A549 (cell line): ENCODE results near the gene MEAK7. TPM values are rescaled to one million over a fixed set of nuclear protein-coding genes. Genes with fewer than 3 reads are reported as not detected.

Experiments
- ATAC-seq, 2 experiments: fragments of 200-7000 bp in 1 of 2; fragments of >200 bp in 1 of 2; cut with Nextera tagmentation in 1 of 2; cut with Tn5 transposase in 1 of 2; 3 replicates each; pipeline versions ENCODE4 v1.8.0 to v1.9.1; 2018 to 2020; ENCODE audit warnings: mild to moderate bottlenecking in 1 of 2, moderate library complexity in 1 of 2
- CTCF ChIA-PET: fragments of 300-600 bp; sonication (Branson Sonifier 250); formaldehyde crosslinking; extraction: SDS; loops from one replicate; lab custom pipeline; 2021; ENCODE audit warnings: antibody characterized with exemption, inconsistent platforms; lab: Yijun Ruan, JAX
- POLR2A ChIA-PET: fragments of 350-600 bp; formaldehyde crosslinking; extraction: SDS; loops from one replicate; lab custom pipeline; 2021; ENCODE audit warnings: antibody characterized with exemption, inconsistent platforms; lab: Yijun Ruan, JAX
- DNase-seq, 2 experiments: peaks; one replicate each; pipeline versions ENCODE4 v3.0.0 to v3.0.0-alpha.2; 2011 to 2016; ENCODE audit warnings: low read depth in 1 of 2, low spot score in 1 of 2
- FAIRE-seq: peaks from 2 replicates; lab custom pipeline; 2011; peaks lifted over from hg19 to GRCh38; lab: Jason Lieb, UNC
- H3K27ac ChIP-seq, 2 experiments: fragments of >200 bp; sonication (Bioruptor Twin); formaldehyde crosslinking; 3 replicates each; pipeline ENCODE4 v1.5.1; 2016 to 2017
- H3K4me1 ChIP-seq: fragments of >200 bp; sonication (Bioruptor Twin); formaldehyde crosslinking; 3 replicates; pipeline ENCODE4 v1.6.1; 2016
- H3K4me2 ChIP-seq: fragments of >200 bp; sonication (Bioruptor Twin); formaldehyde crosslinking; 3 replicates; pipeline ENCODE4 v1.6.1; 2016
- H3K4me3 ChIP-seq: fragments of >200 bp; sonication (Bioruptor Twin); formaldehyde crosslinking; 3 replicates; pipeline ENCODE4 v1.5.1; 2016
- H3K9me3 ChIP-seq: fragments of >200 bp; sonication (Bioruptor Twin); formaldehyde crosslinking; 3 replicates; pipeline ENCODE4 v1.6.1; 2016
- CHD4 ChIP-seq: fragments of 200-600 bp; sonication (generic); IDR thresholded peaks from 2 replicates; pipeline ENCODE4 v1.6.1; 2016; ENCODE audit warnings: antibody characterized with exemption, mild to moderate bottlenecking, borderline replicate concordance
- E2F6 ChIP-seq: IDR thresholded peaks from 2 replicates; pipeline ENCODE4 v1.6.1; 2012; ENCODE audit warnings: low read depth, borderline replicate concordance
- EHF ChIP-seq: fragments of 250-450 bp; sonication (Bioruptor Pico); IDR thresholded peaks from 2 replicates; pipeline ENCODE4 v1.5.0; 2020; ENCODE audit warnings: mild to moderate bottlenecking
- ELK1 ChIP-seq: fragments of 150-350 bp; IDR thresholded peaks from 2 replicates; pipeline ENCODE4 v1.6.1; 2014; ENCODE audit warnings: low read depth, mild to moderate bottlenecking, low read length
- FOXS1 ChIP-seq: fragments of 250-450 bp; sonication (Bioruptor Pico); IDR thresholded peaks from 2 replicates; pipeline ENCODE4 v1.5.0; 2020; ENCODE audit warnings: mild to moderate bottlenecking, moderate library complexity
- HDAC2 ChIP-seq: fragments of 200-600 bp; sonication (generic); IDR thresholded peaks from 2 replicates; pipeline ENCODE4 v1.6.1; 2016
- HEYL ChIP-seq: fragments of 250-450 bp; sonication (Bioruptor Pico); IDR thresholded peaks from 2 replicates; pipeline ENCODE4 v1.8.0; 2021; ENCODE audit warnings: mild to moderate bottlenecking, moderate library complexity
- HOXB5 ChIP-seq: fragments of 250-450 bp; sonication (Bioruptor Pico); IDR thresholded peaks from 2 replicates; pipeline ENCODE4 v1.5.0; 2020; ENCODE audit warnings: mild to moderate bottlenecking, moderate library complexity
- JUN ChIP-seq, 2 experiments: fragments of >200 bp; sonication (Bioruptor Twin); formaldehyde crosslinking; IDR thresholded peaks; 2 replicates in 1 of 2; 3 replicates in 1 of 2; pipeline ENCODE4 v1.6.1; 2016 to 2017
- KDM5A ChIP-seq: fragments of 200-600 bp; sonication (generic); IDR thresholded peaks from 2 replicates; pipeline ENCODE4 v1.6.1; 2016; ENCODE audit warnings: antibody characterized with exemption, mild to moderate bottlenecking
- MAX ChIP-seq: IDR thresholded peaks from 2 replicates; pipeline ENCODE4 v1.6.1; 2012
- MAZ ChIP-seq: fragments of 150-350 bp; IDR thresholded peaks from 2 replicates; pipeline ENCODE4 v1.6.1; 2014; ENCODE audit warnings: antibody characterized with exemption, low read depth, low read length, borderline replicate concordance
- MYC ChIP-seq: IDR thresholded peaks from 2 replicates; pipeline ENCODE4 v1.6.1; 2012; ENCODE audit warnings: mild to moderate bottlenecking, inconsistent platforms, low read length, improper control_type of control experiment, borderline replicate concordance
- NFE2L2 ChIP-seq: fragments of 150-350 bp; conservative IDR thresholded peaks from 2 replicates; pipeline ENCODE4 v1.6.1; 2014; ENCODE audit warnings: low read length
- NPAS2 ChIP-seq: fragments of 250-450 bp; sonication (Bioruptor Pico); IDR thresholded peaks from 2 replicates; pipeline ENCODE4 v1.8.0; 2022; ENCODE audit warnings: mild to moderate bottlenecking, moderate library complexity, borderline replicate concordance
- POLR2AphosphoS2 ChIP-seq: conservative IDR thresholded peaks from 2 replicates; pipeline ENCODE4 v1.6.1; 2012; ENCODE audit warnings: low read length, improper control_type of control experiment, inconsistent platforms
- REST ChIP-seq: fragments of 200-600 bp; sonication (generic); IDR thresholded peaks from 2 replicates; pipeline ENCODE4 v1.6.1; 2016; ENCODE audit warnings: antibody characterized with exemption, mild to moderate bottlenecking, moderate library complexity
- RFX5 ChIP-seq: fragments of 450-650 bp; IDR thresholded peaks from 2 replicates; pipeline ENCODE4 v1.7.1; 2014; ENCODE audit warnings: antibody characterized with exemption, mild to moderate bottlenecking, moderate library complexity
- RNF2 ChIP-seq: fragments of 200-600 bp; sonication (generic); IDR thresholded peaks from 2 replicates; pipeline ENCODE4 v1.6.1; 2016; ENCODE audit warnings: low read depth, mild to moderate bottlenecking, antibody characterized with exemption, moderate library complexity, borderline replicate concordance
- SMC3 ChIP-seq: fragments of >200 bp; sonication (Bioruptor Twin); formaldehyde crosslinking; IDR thresholded peaks from 3 replicates; pipeline ENCODE4 v1.6.1; 2018; ENCODE audit warnings: inconsistent platforms
- ZC3H11A ChIP-seq: fragments of 450-650 bp; IDR thresholded peaks from 2 replicates; pipeline ENCODE4 v1.6.1; 2014; ENCODE audit warnings: antibody characterized with exemption, mild to moderate bottlenecking
- ZFP36 ChIP-seq: fragments of 450-650 bp; IDR thresholded peaks from 2 replicates; pipeline ENCODE4 v1.6.1; 2014; ENCODE audit warnings: borderline replicate concordance; ENCODE audit not compliant: partially characterized antibody
- ZNF302 ChIP-seq: fragments of 250-450 bp; sonication (Bioruptor Pico); IDR thresholded peaks from 2 replicates; pipeline ENCODE4 v1.9.0; 2021; ENCODE audit warnings: inconsistent platforms, mild to moderate bottlenecking, moderate library complexity
- ZSCAN20 ChIP-seq: fragments of 250-450 bp; sonication (Bioruptor Pico); IDR thresholded peaks from 2 replicates; pipeline ENCODE4 v1.8.0; 2022; ENCODE audit warnings: mild to moderate bottlenecking, moderate library complexity
- WGBS: methylation state at CpG from one replicate; pipeline ENCODE4 v1.1.6; 2017; ENCODE audit errors: missing lambda C conversion rate; 5-methylcytosine and 5-hydroxymethylcytosine counted together
- polyA plus RNA-seq, 4 experiments: library from polyadenylated mRNA; depleted of rRNA in 3 of 4; stranded (reverse); fragments of >200 nt; fragmentation: RNase III in 1 of 4; extraction: RNeasy Plus Mini Kit Qiagen cat#74134 plus additional on column Dnase treatment in 1 of 4; gene quantifications; 2 replicates in 3 of 4; 3 replicates in 1 of 4; pipeline ENCODE4 v1.2.3, GENCODE V29; 2011 to 2017
- TF ChIP-seq, protein P1 (sequence below): fragments of >200 bp; sonication (Bioruptor Twin); formaldehyde crosslinking; IDR thresholded peaks from 2 replicates; pipeline ENCODE4 v1.6.1; 2016

Gene MEAK7
- polyA plus RNA-seq, 2 of the 4 experiments (the other 2 are of a cell fraction), result 26.2 to 30.5 TPM

DNA sequence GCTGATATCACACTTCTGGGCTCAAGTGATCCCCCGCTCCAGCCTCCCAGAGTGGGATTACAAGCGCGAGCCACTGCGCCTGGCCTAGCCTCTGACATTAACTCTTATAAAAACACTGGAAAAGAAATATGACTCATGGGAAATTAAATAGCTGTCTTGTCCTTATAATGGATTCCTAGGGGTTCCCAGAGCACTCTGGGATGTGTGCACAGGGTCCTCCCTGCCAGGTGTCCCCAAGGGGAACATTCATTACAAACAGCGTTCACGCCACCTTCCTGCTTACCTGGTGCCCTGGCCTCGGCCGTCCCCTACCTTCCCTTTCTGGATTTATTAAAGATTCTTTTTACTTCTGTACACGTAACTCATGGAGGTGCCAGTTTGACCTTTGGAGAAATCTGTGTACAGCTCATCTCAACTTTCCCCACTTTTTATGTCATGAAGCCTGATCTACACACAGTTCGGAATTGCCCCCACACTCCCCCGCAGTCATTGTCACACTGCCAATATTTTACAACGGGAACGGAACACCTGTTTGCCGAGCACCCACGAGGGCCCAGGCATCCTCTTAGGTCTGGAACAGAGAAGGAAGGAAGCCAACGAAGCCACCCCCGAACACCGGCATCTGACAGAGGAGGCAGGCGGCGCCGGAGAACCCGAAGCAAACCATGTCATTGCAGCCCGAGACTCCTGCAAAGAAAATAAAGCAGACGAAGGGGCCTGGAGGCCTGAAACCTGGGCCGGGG, 39.7 kb upstream of the MEAK7 start:
- no peak for DNase-seq
- Histone ChIP-seq H3K4me2 (no peak overlapping the region), H3K27ac (0 out of 6 replicates have a peak overlapping the region, but pooled peaks of 1 of the 2 experiments have one; percentile 25), H3K4me3 (no peak overlapping the region), H3K9me3 (no peaks in the 10 kb centered on the region), H3K4me1 (peaks cover 8% of the 10 kb centered on the region; the same call in 1 of the 3 replicates)
- ATAC-seq, result no peak
- ChIA-PET POLR2A (no interaction called here), CTCF (interaction anchor here (0.8 to 1.1 kb wide), 2 partner anchors 12 to 182 kb away, joined by 3 to 4 read pairs; no protein-coding TSS in a partner anchor)
- FAIRE-seq, result no peak
- TF ChIP-seq, protein P1, sequence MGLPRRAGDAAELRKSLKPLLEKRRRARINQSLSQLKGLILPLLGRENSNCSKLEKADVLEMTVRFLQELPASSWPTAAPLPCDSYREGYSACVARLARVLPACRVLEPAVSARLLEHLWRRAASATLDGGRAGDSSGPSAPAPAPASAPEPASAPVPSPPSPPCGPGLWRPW, result no peak
- TF ChIP-seq REST, result no peak
- TF ChIP-seq POLR2AphosphoS2, result no peak
- no peak for TF ChIP-seq MAZ
- no peak for TF ChIP-seq ZFP36
- no peak for TF ChIP-seq ZNF302
- TF ChIP-seq ZC3H11A, result no peak
- TF ChIP-seq MAX, result no peak
- no peak for TF ChIP-seq E2F6
- no peak for TF ChIP-seq HOXB5 (CRISPR knock-in tag)
- no peak for TF ChIP-seq ZSCAN20 (CRISPR knock-in tag)
- TF ChIP-seq NPAS2, result no peak
- TF ChIP-seq HEYL (CRISPR knock-in tag), result no peak
- 79% methylated on average over 25 of the region's 25 CpGs for WGBS

GRCh38 chr16:84543253-84543652, 38.8 kb upstream of the MEAK7 start:
- no peak for TF ChIP-seq ZSCAN20 (CRISPR knock-in tag)
- TF ChIP-seq RNF2, result no peak
- no peak for TF ChIP-seq ELK1
- no peak for TF ChIP-seq CHD4
- no peak for TF ChIP-seq NFE2L2
- TF ChIP-seq MYC, result no peak
- no peak for TF ChIP-seq HDAC2
- TF ChIP-seq FOXS1 (CRISPR knock-in tag), result no peak
- TF ChIP-seq RFX5, result no peak
- TF ChIP-seq JUN (IDR thresholded peaks at IDR 0.05), result no peak
- no peak for TF ChIP-seq ZNF302
- TF ChIP-seq KDM5A, result no peak
- no peak for TF ChIP-seq EHF
- no peak for TF ChIP-seq SMC3
- WGBS, result 73% methylated on average over 2 of the region's 2 CpGs
- peak overlapping the region in 1 of 2 experiments; percentile 25; a peak in 1 of 6 replicates for H3K27ac ChIP-seq
- FAIRE-seq (no peak), ATAC-seq (no peak), DNase-seq (no peak)
- H3K4me2 ChIP-seq, result no peak overlapping the region
- no peak overlapping the region for H3K4me3 ChIP-seq
- H3K4me1 ChIP-seq, result peaks cover 8% of the 10 kb centered on the region; the same call in 1 of the 3 replicates
- no peaks in the 10 kb centered on the region for H3K9me3 ChIP-seq
- POLR2A ChIA-PET, result interaction anchor here (0.7 kb wide), 1 partner anchor 110 kb away, joined by 3 read pairs; no protein-coding TSS in a partner anchor
- CTCF ChIA-PET, result interaction anchor here (0.8 to 1.1 kb wide), 2 partner anchors 11 to 183 kb away, joined by 3 to 4 read pairs; no protein-coding TSS in a partner anchor
